Stomach (tissue), 9 donors: ENCODE measurements around the gene FAR1. TPM values are rescaled to one million over a fixed set of nuclear protein-coding genes. Genes with fewer than 3 reads are reported as not detected.

Experiments used
- DNase-seq, 2 donors: peaks; one replicate each; pipeline versions ENCODE4 v3.0.0 to v3.0.0-alpha.2; 2013 to 2019
- H3K27ac ChIP-seq, 5 donors: fragments of 200-600 bp in 4 of 5; sonication (generic) in 4 of 5; one replicate each; pipeline ENCODE4 v1.5.1; 2013 to 2019; ENCODE audit warnings: mild to moderate bottlenecking in 1 of 5, moderate library complexity in 1 of 5
- H3K27me3 ChIP-seq, 3 donors: fragments of 200-600 bp; sonication (generic); one replicate each; pipeline ENCODE4 v1.5.1; 2017 to 2019; ENCODE audit warnings: mixed run types in 1 of 3
- H3K36me3 ChIP-seq, 4 donors: fragments of 200-600 bp; sonication (generic); 1 replicate in 3 of 4; 2 replicates in 1 of 4; pipeline ENCODE4 v1.5.1; 2016 to 2019
- H3K4me1 ChIP-seq, 4 donors: fragments of 200-600 bp; sonication (generic); one replicate each; pipeline ENCODE4 v1.5.1; 2016 to 2019
- H3K4me3 ChIP-seq, 4 donors: fragments of 200-600 bp; sonication (generic) in 3 of 4; one replicate each; pipeline ENCODE4 v1.5.1; 2016 to 2019; ENCODE audit warnings: mild to moderate bottlenecking in 1 of 4
- H3K9me3 ChIP-seq, 4 donors: fragments of 200-600 bp; sonication (generic); one replicate each; pipeline ENCODE4 v1.5.1; 2016 to 2019
- POLR2AphosphoS5 ChIP-seq, 3 donors: sonication (generic); formaldehyde crosslinking; IDR thresholded peaks; one replicate each; pipeline ENCODE4 v1.6.1; 2016; ENCODE audit warnings: antibody characterized with exemption in 3 of 3
- WGBS, 5 donors: extraction: QIAGEN DNeasy Blood & Tissue Kit in 3 of 5; methylation state at CpG; one replicate each; pipeline versions ENCODE4 v1.1.5 to v1.1.7; 2013 to 2018; 5-methylcytosine and 5-hydroxymethylcytosine counted together
- intact Hi-C: fragments of 100-400 bp; cut with DNase I; formaldehyde crosslinking; loops from one replicate; pipeline ENCODE4 v1.15.1; 2023; ENCODE audit warnings: low total_unique reads
- polyA plus RNA-seq, 3 donors: library from polyadenylated mRNA; stranded (reverse); fragments of 200-250 nt; gene quantifications; one replicate each; pipeline ENCODE4 v1.2.3, GENCODE V29; 2013
- small RNA-seq, 4 donors: library from RNA; depleted of rRNA; stranded (forward); fragments of <200 nt; gene quantifications; one replicate each; pipeline ENCODE3, GENCODE V24; 2016
- total RNA-seq, 5 donors: library from RNA; depleted of rRNA; stranded (reverse); fragments of >200 nt; gene quantifications; one replicate each; pipeline versions ENCODE4 v1.1.0 to v1.2.3, GENCODE V29; 2014 to 2016
- donor health status: healthy with polysubstance abuse.
- donor health status: Bipolar disorder and iron deficiency.
- donor health status: healthy.

FAR1 gene
- total and polyA plus RNA-seq, 8 donors, result 27.0 to 374 (median 90.7) TPM

GRCh38 chr11:13781153-13781552, 112.7 kb downstream of the FAR1 start:
- no peaks in the 10 kb centered on the region for H3K4me1 ChIP-seq
- no peak overlapping the region for H3K27ac ChIP-seq
- intact Hi-C loops, result no loop called here
- DNase-seq, result no peak
- WGBS, 5 donors, result 84 to 89% (median 84%) methylated on average over 6 of the region's 6 CpGs
- peaks cover 0 to 4% (median 0%) of the 10 kb centered on the region in 3 donors for H3K27me3 ChIP-seq
- no peak overlapping the region for H3K4me3 ChIP-seq
- no peaks in the 10 kb centered on the region for H3K36me3 ChIP-seq
- TF ChIP-seq POLR2AphosphoS5 (IDR thresholded peaks at IDR 0.05), result no peak
- H3K9me3 ChIP-seq, result no peaks in the 10 kb centered on the region

Small RNAs within 50 kb of the gene (small RNA-seq; reads per million reads assigned to genes)
- gene AC013828.1, result 0 reads per million in 4 donors
- 0 reads per million in 4 donors for gene RF00019
- gene RPL39P26, result 0 reads per million in 4 donors

Other genes starting within 250 kb of the FAR1 start
- gene BTBD10, start 205.4 kb upstream of the FAR1 start, total RNA-seq, result 100 to 1,000 TPM in 1 of 5 donors, 10 to 100 TPM in 3, 1 to 10 TPM in 1; 2.0 to 111 (median 50.0) TPM
- 10 to 100 TPM; 11.6 to 22.6 (median 15.4) TPM for gene BTBD10, start 205.4 kb upstream of the FAR1 start, polyA plus RNA-seq
- gene PTH, start 172.7 kb upstream of the FAR1 start, total RNA-seq, result 1 to 10 TPM in 1 of 5 donors, not detected in 4; 2.8 TPM
- gene PTH, start 172.7 kb upstream of the FAR1 start, polyA plus RNA-seq, result under 1 TPM in 1 of 3 donors, not detected in 2; 0.40 TPM